GM12892 (cell line): Measurements from ENCODE around the gene CLDN9.

Experiments used
- POLR2A ChIP-seq: IDR thresholded peaks from 2 replicates; pipeline ENCODE4 v1.6.1; 2011; ENCODE audit warnings: low read depth, low read length, control low read depth
- POLR2AphosphoS5 ChIP-seq: IDR thresholded peaks from 2 replicates; pipeline ENCODE4 v1.6.1; 2011; ENCODE audit warnings: low read depth, low read length, control low read depth
- TAF1 ChIP-seq: IDR thresholded peaks from 2 replicates; pipeline ENCODE4 v1.6.1; 2011; ENCODE audit warnings: low read depth, mild to moderate bottlenecking, control low read depth, low read length, borderline replicate concordance

DNA sequence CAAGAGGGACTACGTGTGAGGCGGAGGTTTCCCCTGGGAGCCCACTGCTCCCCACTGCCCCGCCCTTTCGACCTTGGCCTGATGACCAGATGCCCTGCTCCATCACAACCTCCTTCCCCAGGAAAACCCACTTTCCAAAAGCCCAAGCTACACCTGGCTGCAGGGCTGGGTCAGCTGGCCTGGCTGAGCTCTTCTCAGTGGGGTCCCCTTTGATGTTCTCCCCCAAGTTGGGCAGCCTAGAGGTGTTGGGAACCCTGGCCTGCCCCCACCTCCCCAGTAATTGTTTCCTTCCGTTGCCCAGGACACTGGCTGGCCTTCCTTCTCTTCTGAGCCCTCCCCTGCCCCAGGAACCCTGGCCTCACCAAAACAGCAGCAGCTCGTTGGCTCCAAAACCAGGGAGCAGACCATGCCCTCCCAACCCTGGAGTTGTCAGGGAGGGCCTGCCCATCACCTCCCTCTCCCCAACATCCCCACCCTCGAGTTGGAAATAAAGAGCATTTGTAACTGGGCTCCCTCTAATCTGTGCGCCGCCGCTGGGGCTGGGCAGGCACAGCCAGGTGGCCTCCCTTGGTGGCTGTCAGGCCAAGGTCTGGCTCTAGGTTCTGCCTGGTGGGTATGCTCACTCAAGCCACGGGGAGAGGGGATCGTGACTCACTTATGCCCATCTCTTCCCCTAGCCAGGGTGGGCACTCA lies 1.4 kb downstream of the CLDN9 start:
- TF ChIP-seq TAF1 = no peak
- no peak for TF ChIP-seq POLR2A
- TF ChIP-seq POLR2AphosphoS5 = no peak
